Measurements from ENCODE around the gene PTPRG. TPM values are rescaled to one million over a fixed set of nuclear protein-coding genes. Genes with fewer than 3 reads are reported as not detected.

The PTPRG gene
- total RNA-seq, 1 donor from 2014 or later: 39.6 TPM

- H3K4me1 Mint-ChIP-seq (ENCODE audit: low read depth, unreplicated experiment): peaks cover 10% of the 10 kb centered on the region
- Histone ChIP-seq H3K9me3 (ENCODE audit: insufficient read depth, low read depth, low read length) (no peaks in the 10 kb centered on the region), H3K4me2 (ENCODE audit: low read length) (no peak overlapping the region), H3K4me1 (ENCODE audit: insufficient read depth, low read length) (peaks cover 10% of the 10 kb centered on the region), H3K27ac (ENCODE audit: low read depth, low read length) (no peak overlapping the region), H3K79me2 (ENCODE audit: insufficient read depth, low read length) (peaks cover 5% of the 10 kb centered on the region), H3K9ac (ENCODE audit: low read length) (no peak overlapping the region), H4K20me1 (ENCODE audit: insufficient read depth, low read length) (peaks cover 39% of the 10 kb centered on the region), H3K4me3 (ENCODE audit: insufficient read depth, low read depth, low read length) (no peak overlapping the region), H3K27me3 (ENCODE audit: insufficient read depth, low read length) (no peaks in the 10 kb centered on the region), H3K36me3 (ENCODE audit: insufficient read depth, low read length) (no peaks in the 10 kb centered on the region), H2AFZ (ENCODE audit: low read depth, low read length) (no peak overlapping the region)
- FAIRE-seq (no peak), DNase-seq (ENCODE audit: low read depth) (no peak)
- H3K36me3 Mint-ChIP-seq (ENCODE audit: low read depth, unreplicated experiment): no peaks in the 10 kb centered on the region
- TF ChIP-seq, protein P1, sequence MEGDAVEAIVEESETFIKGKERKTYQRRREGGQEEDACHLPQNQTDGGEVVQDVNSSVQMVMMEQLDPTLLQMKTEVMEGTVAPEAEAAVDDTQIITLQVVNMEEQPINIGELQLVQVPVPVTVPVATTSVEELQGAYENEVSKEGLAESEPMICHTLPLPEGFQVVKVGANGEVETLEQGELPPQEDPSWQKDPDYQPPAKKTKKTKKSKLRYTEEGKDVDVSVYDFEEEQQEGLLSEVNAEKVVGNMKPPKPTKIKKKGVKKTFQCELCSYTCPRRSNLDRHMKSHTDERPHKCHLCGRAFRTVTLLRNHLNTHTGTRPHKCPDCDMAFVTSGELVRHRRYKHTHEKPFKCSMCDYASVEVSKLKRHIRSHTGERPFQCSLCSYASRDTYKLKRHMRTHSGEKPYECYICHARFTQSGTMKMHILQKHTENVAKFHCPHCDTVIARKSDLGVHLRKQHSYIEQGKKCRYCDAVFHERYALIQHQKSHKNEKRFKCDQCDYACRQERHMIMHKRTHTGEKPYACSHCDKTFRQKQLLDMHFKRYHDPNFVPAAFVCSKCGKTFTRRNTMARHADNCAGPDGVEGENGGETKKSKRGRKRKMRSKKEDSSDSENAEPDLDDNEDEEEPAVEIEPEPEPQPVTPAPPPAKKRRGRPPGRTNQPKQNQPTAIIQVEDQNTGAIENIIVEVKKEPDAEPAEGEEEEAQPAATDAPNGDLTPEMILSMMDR (IDR thresholded peaks at IDR 0.05; ENCODE audit: insufficient read depth, low read depth, low read length): no peak
- no peak for TF ChIP-seq EZH2 (IDR thresholded peaks at IDR 0.05; ENCODE audit: insufficient read depth, low read length)
- no peak overlapping the region for H3K27ac Mint-ChIP-seq (ENCODE audit: unreplicated experiment)
- no peak overlapping the region for H3K4me3 Mint-ChIP-seq (ENCODE audit: unreplicated experiment)
- H3K9me3 Mint-ChIP-seq (ENCODE audit: unreplicated experiment): no peaks in the 10 kb centered on the region
- no peaks in the 10 kb centered on the region for H3K27me3 Mint-ChIP-seq (ENCODE audit: low read depth, unreplicated experiment)
Measured at GRCh38 chr3:61727435-61727834, 166.1 kb downstream of the PTPRG start.

DNA sequence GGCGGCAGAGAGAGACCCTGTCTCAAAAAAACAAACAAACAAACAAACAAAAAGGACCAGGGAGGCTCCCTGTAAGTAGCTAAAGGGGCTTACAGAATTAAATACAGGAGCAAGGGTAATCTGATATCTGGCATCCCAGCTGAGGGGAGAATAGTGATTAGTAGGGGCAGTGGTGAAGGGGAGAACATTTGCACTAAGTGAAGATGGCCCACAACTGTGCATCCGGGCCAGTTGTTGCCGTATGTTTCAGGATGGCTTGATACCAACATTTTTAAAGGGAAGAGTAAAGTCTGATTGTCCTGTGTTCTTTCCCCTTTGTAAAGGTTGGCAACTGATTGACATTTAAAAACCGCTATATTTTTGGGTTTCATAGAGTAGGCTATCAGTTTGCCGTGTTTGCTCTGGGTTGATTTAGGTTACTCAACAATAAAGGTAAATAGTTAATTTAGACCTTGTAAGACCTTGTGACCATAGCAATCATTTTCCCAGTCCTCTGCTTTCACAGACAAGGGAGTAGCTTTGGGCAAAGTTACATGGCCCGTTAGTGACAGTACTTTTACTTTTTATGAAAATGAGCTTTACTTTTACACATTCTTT is 167.8 kb downstream of the PTPRG start:
- FAIRE-seq (no peak), DNase-seq (ENCODE audit: low read depth) (no peak)
- peaks cover 47% of the 10 kb centered on the region for H4K20me1 ChIP-seq (ENCODE audit: insufficient read depth, low read length)
- Mint-ChIP-seq H3K4me1 (ENCODE audit: low read depth, unreplicated experiment) (peaks cover 10% of the 10 kb centered on the region), H3K27me3 (ENCODE audit: low read depth, unreplicated experiment) (no peaks in the 10 kb centered on the region), H3K9me3 (ENCODE audit: unreplicated experiment) (no peaks in the 10 kb centered on the region), H3K36me3 (ENCODE audit: low read depth, unreplicated experiment) (no peaks in the 10 kb centered on the region), H3K4me3 (ENCODE audit: unreplicated experiment) (no peak overlapping the region), H3K27ac (ENCODE audit: unreplicated experiment) (no peak overlapping the region)
- H3K79me2 ChIP-seq (ENCODE audit: insufficient read depth, low read length): peaks cover 5% of the 10 kb centered on the region
- no peaks in the 10 kb centered on the region for H3K9me3 ChIP-seq (ENCODE audit: insufficient read depth, low read depth, low read length)
- H3K36me3 ChIP-seq (ENCODE audit: insufficient read depth, low read length): no peaks in the 10 kb centered on the region
- no peak overlapping the region for H3K4me2 ChIP-seq (ENCODE audit: low read length)
- no peaks in the 10 kb centered on the region for H3K27me3 ChIP-seq (ENCODE audit: insufficient read depth, low read length)
- H3K27ac ChIP-seq (ENCODE audit: low read depth, low read length): no peak overlapping the region
- H3K9ac ChIP-seq (ENCODE audit: low read length): no peak overlapping the region
- TF ChIP-seq, protein P1 (IDR thresholded peaks at IDR 0.05; ENCODE audit: insufficient read depth, low read depth, low read length): no peak
- TF ChIP-seq EZH2 (IDR thresholded peaks at IDR 0.05; ENCODE audit: insufficient read depth, low read length): no peak
- H3K4me1 ChIP-seq (ENCODE audit: insufficient read depth, low read length): peaks cover 10% of the 10 kb centered on the region
- no peak overlapping the region for H3K4me3 ChIP-seq (ENCODE audit: insufficient read depth, low read depth, low read length)
- no peak overlapping the region for H2AFZ ChIP-seq (ENCODE audit: low read depth, low read length)

DNA sequence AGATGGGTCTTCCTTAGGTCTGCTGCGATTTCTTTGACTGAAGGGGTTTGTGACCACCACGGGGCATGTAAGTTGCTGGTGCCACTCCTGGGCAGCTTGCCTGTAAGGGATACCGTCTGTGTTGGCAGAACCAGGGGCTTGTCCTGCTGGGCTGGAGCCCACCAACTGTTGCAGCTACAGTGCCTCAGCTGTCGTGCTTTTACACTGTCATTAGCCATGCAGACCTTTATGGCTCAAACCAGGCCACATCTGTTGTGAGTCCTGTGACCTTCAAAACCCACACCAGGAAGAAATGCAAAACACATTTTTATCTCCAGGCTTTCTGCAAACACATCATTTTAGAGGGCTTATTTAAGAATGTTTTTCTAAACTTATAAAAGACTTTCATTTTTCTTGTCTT is 168.7 kb downstream of the PTPRG start:
- Histone ChIP-seq H3K9me3 (ENCODE audit: insufficient read depth, low read depth, low read length) (no peaks in the 10 kb centered on the region), H3K36me3 (ENCODE audit: insufficient read depth, low read length) (no peaks in the 10 kb centered on the region), H4K20me1 (ENCODE audit: insufficient read depth, low read length) (peaks cover 44% of the 10 kb centered on the region), H3K4me2 (ENCODE audit: low read length) (no peak overlapping the region), H3K4me1 (ENCODE audit: insufficient read depth, low read length) (peaks cover 10% of the 10 kb centered on the region), H2AFZ (ENCODE audit: low read depth, low read length) (no peak overlapping the region), H3K4me3 (ENCODE audit: insufficient read depth, low read depth, low read length) (no peak overlapping the region), H3K27me3 (ENCODE audit: insufficient read depth, low read length) (no peaks in the 10 kb centered on the region), H3K79me2 (ENCODE audit: insufficient read depth, low read length) (peaks cover 5% of the 10 kb centered on the region), H3K27ac (ENCODE audit: low read depth, low read length) (no peak overlapping the region), H3K9ac (ENCODE audit: low read length) (no peak overlapping the region)
- no peak for FAIRE-seq
- Mint-ChIP-seq H3K27ac (ENCODE audit: unreplicated experiment) (no peak overlapping the region), H3K4me3 (ENCODE audit: unreplicated experiment) (no peak overlapping the region), H3K9me3 (ENCODE audit: unreplicated experiment) (no peaks in the 10 kb centered on the region), H3K4me1 (ENCODE audit: low read depth, unreplicated experiment) (peaks cover 10% of the 10 kb centered on the region), H3K36me3 (ENCODE audit: low read depth, unreplicated experiment) (no peaks in the 10 kb centered on the region), H3K27me3 (ENCODE audit: low read depth, unreplicated experiment) (no peaks in the 10 kb centered on the region)
- TF ChIP-seq EZH2 (IDR thresholded peaks at IDR 0.05; ENCODE audit: insufficient read depth, low read length): no peak
- TF ChIP-seq, protein P1 (IDR thresholded peaks at IDR 0.05; ENCODE audit: insufficient read depth, low read depth, low read length): no peak
- DNase-seq (ENCODE audit: low read depth): no peak
